ENCODE data around the gene RHOB.

Gene RHOB

DNA sequence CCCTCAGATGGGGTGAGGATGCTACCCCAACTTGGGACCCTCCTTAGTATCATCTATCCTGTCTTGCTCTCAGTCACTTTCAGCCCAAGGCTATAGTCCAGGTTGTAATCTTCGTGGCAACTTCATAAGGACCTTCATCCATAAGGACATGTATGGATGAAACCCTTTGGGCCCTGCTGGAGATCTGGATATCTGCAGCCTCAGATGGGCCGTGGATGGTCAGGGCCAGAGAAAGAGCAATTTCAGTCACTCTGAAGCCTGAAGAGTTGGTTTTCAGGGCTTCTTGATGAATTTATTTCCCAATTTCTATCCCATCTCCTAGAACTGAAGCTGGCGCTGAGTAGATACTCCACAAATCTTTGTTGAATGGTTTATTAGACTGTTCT, 28.7 kb downstream of the RHOB start:
- no peak for DNase-seq (ENCODE audit: low read depth)

DNA sequence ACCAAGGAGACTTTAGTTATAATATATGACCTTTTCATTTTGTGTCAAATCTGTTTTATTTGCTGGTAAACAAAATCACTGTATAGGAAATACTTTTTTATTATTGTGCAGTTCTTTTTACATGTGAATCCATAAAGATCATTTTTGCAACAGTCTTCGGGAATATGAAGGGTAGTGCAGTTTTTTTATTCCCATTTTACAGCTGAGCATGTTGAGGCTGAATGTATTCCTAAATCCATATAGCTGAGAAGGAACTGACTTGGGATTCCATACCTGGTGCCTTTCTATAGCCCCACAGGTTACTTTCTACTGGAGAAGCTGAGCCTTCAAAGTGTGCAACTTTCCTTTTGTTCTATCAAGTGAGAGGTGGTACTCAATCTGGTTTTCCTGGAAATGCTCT, 29.6 kb downstream of the RHOB start:
- DNase-seq (ENCODE audit: low read depth) = no peak

- DNase-seq (ENCODE audit: low read depth) = no peak
These were observed 30.1 kb downstream of the RHOB start for GRCh38 chr2:20476950-20477349.

GRCh38 chr2:20478961-20479360, 32.1 kb downstream of the RHOB start:
- DNase-seq (ENCODE audit: low read depth) = no peak

DNA sequence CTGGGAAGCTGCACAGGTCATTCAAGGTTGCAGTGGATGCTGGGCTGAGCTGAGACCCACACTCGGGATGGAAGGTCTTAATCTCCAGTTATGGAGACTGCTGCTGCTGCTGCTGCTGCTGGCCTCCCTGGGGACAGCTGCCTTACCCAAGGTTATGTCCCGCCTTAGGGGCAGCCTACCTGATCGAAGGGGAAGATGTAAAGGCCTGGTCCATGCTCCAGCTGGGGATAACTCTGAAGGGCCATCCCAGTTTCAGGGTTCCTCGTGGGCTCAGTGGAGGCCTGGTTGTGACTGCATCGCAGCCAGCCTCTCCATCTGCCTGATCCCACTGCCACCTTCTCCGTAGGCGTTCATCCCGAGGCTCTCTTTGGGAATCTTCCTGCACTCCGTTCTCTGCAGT, 33.0 kb downstream of the RHOB start:
- no peak for DNase-seq (ENCODE audit: low read depth)

GRCh38 chr2:20480913-20481312, 34.0 kb downstream of the RHOB start:
- DNase-seq (ENCODE audit: low read depth) = no peak

- DNase-seq (ENCODE audit: low read depth) = no peak
These were observed 35.0 kb downstream of the RHOB start for GRCh38 chr2:20481798-20482405.

GRCh38 chr2:20482725-20483124, 35.9 kb downstream of the RHOB start:
- no peak for DNase-seq (ENCODE audit: low read depth)

- no peak for DNase-seq (ENCODE audit: low read depth)
These were observed 36.5 kb downstream of the RHOB start for GRCh38 chr2:20483194-20483895.

GRCh38 chr2:20484034-20484617, 37.3 kb downstream of the RHOB start:
- no peak for DNase-seq (ENCODE audit: low read depth)

GRCh38 chr2:20484810-20485611, 38.1 kb downstream of the RHOB start:
- no peak for DNase-seq (ENCODE audit: low read depth)

- DNase-seq (ENCODE audit: low read depth) = no peak
These were observed 38.9 kb downstream of the RHOB start for GRCh38 chr2:20485612-20486388.

- no peak for DNase-seq (ENCODE audit: low read depth)
These were observed 39.7 kb downstream of the RHOB start for GRCh38 chr2:20486571-20486970.

DNA sequence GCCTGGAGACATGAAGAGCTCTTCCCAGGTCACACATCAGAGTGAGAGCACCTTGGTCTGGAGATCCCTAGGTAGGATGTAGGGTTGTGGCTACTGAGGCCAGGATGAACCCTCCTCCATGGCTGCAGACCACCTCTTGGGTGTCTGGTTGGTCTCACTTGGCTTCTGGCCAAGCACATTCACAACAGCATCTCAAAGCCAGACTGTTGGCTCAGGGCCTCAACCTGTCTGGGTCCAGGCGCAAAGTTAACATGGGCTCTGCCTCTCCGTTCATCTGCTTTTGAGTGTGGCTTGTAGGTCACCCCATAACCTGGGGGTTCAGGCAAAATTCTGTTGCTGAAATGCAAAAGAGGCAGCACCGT, 40.1 kb downstream of the RHOB start:
- no peak for DNase-seq (ENCODE audit: low read depth)

GRCh38 chr2:20487392-20488174, 40.7 kb downstream of the RHOB start:
- no peak for DNase-seq (ENCODE audit: low read depth)

GRCh38 chr2:20488201-20488641, 41.3 kb downstream of the RHOB start:
- no peak for DNase-seq (ENCODE audit: low read depth)

DNA sequence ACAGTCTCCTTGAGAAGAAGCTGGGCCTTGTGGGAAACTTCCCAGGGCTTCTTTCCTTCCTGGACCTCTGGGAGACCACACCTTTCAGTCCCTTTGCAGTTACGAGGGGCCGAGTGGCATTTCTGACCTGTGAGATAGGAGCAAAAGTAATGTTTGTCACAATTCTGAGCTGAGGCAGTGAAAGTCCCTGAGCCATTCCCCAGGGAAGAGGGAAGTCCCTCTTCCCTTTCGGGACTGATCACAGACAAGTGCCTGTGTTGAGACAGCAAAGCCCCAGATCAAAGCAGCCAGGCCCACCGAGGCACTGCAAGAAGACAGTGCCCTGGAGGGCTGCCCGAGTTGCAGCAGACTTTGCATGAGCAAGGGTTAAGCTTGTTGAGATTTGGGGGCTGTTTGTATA, 41.9 kb downstream of the RHOB start:
- DNase-seq (ENCODE audit: low read depth) = no peak

- no peak for DNase-seq (ENCODE audit: low read depth)
These were observed 43.7 kb downstream of the RHOB start for GRCh38 chr2:20490300-20491181.

- DNase-seq (ENCODE audit: low read depth) = no peak
These were observed 45.1 kb downstream of the RHOB start for GRCh38 chr2:20491739-20492531.
